Nephron progenitor cell (in vitro differentiated cells): ENCODE results near the gene PIWIL4.
"Not testable (repeated sequence)": the region's sequence is repeated elsewhere in the genome, so short reads cannot be mapped to it uniquely, and the experiment has no call there.

Source experiments
- DNase-seq: peaks from one replicate; pipeline ENCODE4 v3.0.0; 2021
- H3K27ac Mint-ChIP-seq: 2 replicates; pipeline ENCODE4 v1.8.0; 2021; ENCODE audit warnings: mild to moderate bottlenecking, moderate library complexity, mixed read lengths
- H3K27me3 Mint-ChIP-seq: 2 replicates; pipeline ENCODE4 v1.8.0; 2021; ENCODE audit warnings: mild to moderate bottlenecking, low read depth, mixed read lengths; ENCODE audit not compliant: poor library complexity
- H3K36me3 Mint-ChIP-seq: 2 replicates; pipeline ENCODE4 v1.8.0; 2021; ENCODE audit warnings: low read depth, mixed read lengths
- H3K4me1 Mint-ChIP-seq: 2 replicates; pipeline ENCODE4 v1.8.0; 2021; ENCODE audit warnings: mixed read lengths
- H3K4me3 Mint-ChIP-seq: 2 replicates; pipeline ENCODE4 v1.8.0; 2021; ENCODE audit warnings: mild to moderate bottlenecking, moderate library complexity, mixed read lengths
- H3K9me3 Mint-ChIP-seq: 2 replicates; pipeline ENCODE4 v1.8.0; 2021; ENCODE audit warnings: mild to moderate bottlenecking, moderate library complexity, mixed read lengths
- TF ChIP-seq, protein P1 (sequence below): fragments of 200-600 bp; sonication (generic); IDR thresholded peaks from 2 replicates; pipeline ENCODE4 v1.5.0; 2021; ENCODE audit warnings: antibody characterized with exemption

Gene PIWIL4

DNA sequence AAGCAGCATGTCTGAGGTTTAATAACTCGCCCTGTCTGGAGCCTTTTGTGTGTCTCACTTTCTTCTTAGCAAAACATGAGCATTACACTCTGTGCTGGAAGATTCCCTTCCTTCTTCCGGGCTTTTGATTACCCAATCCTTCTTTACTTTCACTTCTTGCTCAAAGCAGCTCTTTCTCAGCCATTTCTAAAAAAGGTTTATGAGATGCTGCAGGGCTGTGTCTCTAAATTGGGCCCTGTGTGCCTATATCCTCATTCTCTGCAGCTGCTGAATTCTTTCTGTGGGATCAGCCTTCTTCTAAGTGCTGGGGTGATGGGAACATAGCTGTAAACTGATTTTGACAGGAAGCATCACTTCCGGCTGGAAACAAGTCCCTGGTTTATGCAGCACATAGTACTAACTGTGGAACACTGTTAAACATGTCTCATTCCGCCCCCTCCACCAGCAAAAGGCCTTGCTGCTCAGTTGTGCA is 71.8 kb downstream of the PIWIL4 start:
- Mint-ChIP-seq H3K9me3 (no peaks in the 10 kb centered on the region), H3K27ac (no peak overlapping the region), H3K4me3 (no peak overlapping the region), H3K36me3 (no peaks in the 10 kb centered on the region), H3K4me1 (peaks cover 4% of the 10 kb centered on the region), H3K27me3 (no peaks in the 10 kb centered on the region)
- TF ChIP-seq, protein P1, sequence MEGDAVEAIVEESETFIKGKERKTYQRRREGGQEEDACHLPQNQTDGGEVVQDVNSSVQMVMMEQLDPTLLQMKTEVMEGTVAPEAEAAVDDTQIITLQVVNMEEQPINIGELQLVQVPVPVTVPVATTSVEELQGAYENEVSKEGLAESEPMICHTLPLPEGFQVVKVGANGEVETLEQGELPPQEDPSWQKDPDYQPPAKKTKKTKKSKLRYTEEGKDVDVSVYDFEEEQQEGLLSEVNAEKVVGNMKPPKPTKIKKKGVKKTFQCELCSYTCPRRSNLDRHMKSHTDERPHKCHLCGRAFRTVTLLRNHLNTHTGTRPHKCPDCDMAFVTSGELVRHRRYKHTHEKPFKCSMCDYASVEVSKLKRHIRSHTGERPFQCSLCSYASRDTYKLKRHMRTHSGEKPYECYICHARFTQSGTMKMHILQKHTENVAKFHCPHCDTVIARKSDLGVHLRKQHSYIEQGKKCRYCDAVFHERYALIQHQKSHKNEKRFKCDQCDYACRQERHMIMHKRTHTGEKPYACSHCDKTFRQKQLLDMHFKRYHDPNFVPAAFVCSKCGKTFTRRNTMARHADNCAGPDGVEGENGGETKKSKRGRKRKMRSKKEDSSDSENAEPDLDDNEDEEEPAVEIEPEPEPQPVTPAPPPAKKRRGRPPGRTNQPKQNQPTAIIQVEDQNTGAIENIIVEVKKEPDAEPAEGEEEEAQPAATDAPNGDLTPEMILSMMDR = no peak
- DNase-seq = no peak

DNA sequence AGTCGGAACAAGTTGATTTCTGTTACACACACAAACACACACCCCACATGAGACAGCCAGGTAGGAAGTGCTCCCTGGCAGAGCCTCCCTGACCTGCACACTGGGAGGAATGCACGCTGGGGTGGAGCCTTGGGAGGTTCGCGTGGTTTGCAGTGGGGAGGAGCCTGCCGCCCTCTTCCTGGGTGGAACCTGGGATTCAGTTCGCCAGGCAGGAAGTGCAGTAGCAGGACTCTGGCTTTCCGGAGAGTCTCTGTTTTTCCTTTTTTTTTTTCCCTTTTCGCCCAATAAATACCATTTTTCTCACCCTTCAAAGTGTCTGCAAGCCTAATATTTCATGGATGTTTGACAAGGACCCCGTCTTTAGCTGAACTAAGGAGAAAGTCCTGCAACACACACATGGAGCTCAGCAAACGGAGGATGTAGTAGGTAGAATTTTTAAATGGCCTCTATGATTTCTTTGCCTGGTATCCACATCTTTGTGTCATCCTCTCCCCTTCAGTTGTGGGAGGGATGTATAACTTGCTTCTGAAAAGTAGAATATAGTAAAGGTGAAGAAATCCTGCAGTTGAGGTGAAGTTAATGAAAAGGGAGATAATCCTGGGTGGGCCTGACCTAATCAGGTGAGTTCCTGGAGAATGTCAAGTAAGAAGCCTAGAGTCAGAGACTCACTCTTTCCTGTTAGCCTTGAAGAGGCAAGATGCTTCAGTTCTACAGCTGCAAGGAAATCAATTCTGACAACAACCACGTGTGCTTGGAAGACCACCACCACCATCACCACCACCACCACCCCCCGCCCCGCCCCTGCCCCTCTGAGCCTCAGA is 72.9 kb downstream of the PIWIL4 start:
- H3K4me3 Mint-ChIP-seq = no peak overlapping the region
- peaks cover 1% of the 10 kb centered on the region for H3K4me1 Mint-ChIP-seq
- no peaks in the 10 kb centered on the region for H3K36me3 Mint-ChIP-seq
- no peak overlapping the region for H3K27ac Mint-ChIP-seq
- no peak for DNase-seq
- H3K27me3 Mint-ChIP-seq = no peaks in the 10 kb centered on the region
- no peaks in the 10 kb centered on the region for H3K9me3 Mint-ChIP-seq
- TF ChIP-seq, protein P1 = no peak

GRCh38 chr11:94641167-94641761 is 74.1 kb downstream of the PIWIL4 start:
- Mint-ChIP-seq H3K27ac (no peak overlapping the region), H3K9me3 (no peaks in the 10 kb centered on the region), H3K27me3 (no peaks in the 10 kb centered on the region), H3K4me1 (no peaks in the 10 kb centered on the region), H3K36me3 (no peaks in the 10 kb centered on the region), H3K4me3 (no peak overlapping the region)
- no peak for DNase-seq
- TF ChIP-seq, protein P1 = no peak

DNA sequence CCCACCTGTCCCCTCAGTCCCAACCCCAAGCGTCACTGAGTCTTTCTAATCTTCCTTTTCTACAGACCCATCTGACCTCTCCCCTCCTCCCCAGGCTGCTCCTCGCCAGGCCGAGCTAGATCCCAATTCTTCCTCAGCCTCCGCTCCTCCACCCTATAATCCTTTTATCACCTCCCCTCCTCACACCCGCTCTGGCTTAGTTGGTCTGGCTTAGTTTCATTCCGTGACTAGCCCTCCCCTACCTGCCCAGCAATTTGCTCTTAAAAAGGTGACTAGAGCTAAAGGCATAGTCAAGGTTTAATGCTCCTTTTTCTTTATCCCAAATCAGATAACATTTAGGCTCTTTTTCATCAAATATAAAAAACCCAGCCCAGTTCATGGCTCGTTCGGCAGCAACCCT is 76.0 kb downstream of the PIWIL4 start:
- not testable (repeated sequence) for H3K27me3 Mint-ChIP-seq, H3K36me3 Mint-ChIP-seq, H3K9me3 Mint-ChIP-seq, DNase-seq, H3K4me3 Mint-ChIP-seq, H3K4me1 Mint-ChIP-seq
- H3K27ac Mint-ChIP-seq = peak overlapping the region; percentile 30

DNA sequence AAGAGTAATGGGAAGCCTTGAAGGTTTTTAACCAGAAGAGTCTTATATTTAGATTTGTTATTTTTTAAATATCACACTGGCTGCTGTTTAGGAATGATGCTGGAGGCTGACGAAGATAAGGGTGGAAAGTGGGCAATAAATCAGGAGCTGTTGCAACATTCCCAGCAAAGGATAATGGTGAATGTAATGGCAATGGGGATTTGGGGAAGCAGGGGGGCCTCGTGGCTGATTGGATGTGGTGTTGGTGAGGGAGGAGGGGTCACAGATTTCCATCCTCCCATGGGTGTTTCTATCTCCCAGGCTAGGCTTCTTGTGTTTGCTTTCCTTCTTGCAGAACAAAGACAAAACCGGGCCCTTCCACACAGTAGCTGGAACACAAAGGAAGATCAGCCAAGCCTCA is 80.8 kb downstream of the PIWIL4 start:
- Mint-ChIP-seq H3K4me3 (no peak overlapping the region), H3K27ac (no peak overlapping the region), H3K9me3 (no peaks in the 10 kb centered on the region), H3K4me1 (peaks cover 23% of the 10 kb centered on the region), H3K27me3 (peaks cover 3% of the 10 kb centered on the region), H3K36me3 (no peaks in the 10 kb centered on the region)
- TF ChIP-seq, protein P1 = no peak
- no peak for DNase-seq

GRCh38 chr11:94648789-94649188 is 81.6 kb downstream of the PIWIL4 start:
- H3K4me3 Mint-ChIP-seq = no peak overlapping the region
- H3K27ac Mint-ChIP-seq = no peak overlapping the region
- H3K27me3 Mint-ChIP-seq = peaks cover 3% of the 10 kb centered on the region
- H3K36me3 Mint-ChIP-seq = no peaks in the 10 kb centered on the region
- no peak for DNase-seq
- peaks cover 23% of the 10 kb centered on the region for H3K4me1 Mint-ChIP-seq
- H3K9me3 Mint-ChIP-seq = no peaks in the 10 kb centered on the region
- TF ChIP-seq, protein P1 = no peak
